Central memory CD4-positive, alpha-beta T cell (primary cell): Measurements from ENCODE around the gene ASIC4.
A peak's percentile ranks its signal among the peaks of the same experiment; 100 is the strongest.

ENCODE experiments used
- DNase-seq: peaks from one replicate; pipeline ENCODE4 v3.0.0; 2022
- total RNA-seq, 3 experiments: gene quantifications; one replicate each; lab custom pipeline; 2026; lab: John Stamatoyannopoulos, UW

The ASIC4 gene
- 0 reads per million in 3 experiments for total RNA-seq

GRCh38 chr2:219514196-219514761, at the start of gene ASIC4:
Gene ASIC4 (plus strand): TSS chr2:219514482. CDS start chr2:219514725, 243 bp downstream.
- no peak for DNase-seq

GRCh38 chr2:219465659-219466561, 48.4 kb upstream of the ASIC4 start:
- no peak for DNase-seq

GRCh38 chr2:219466816-219467735, 47.2 kb upstream of the ASIC4 start:
- no peak for DNase-seq

- no peak for DNase-seq
These were observed 46.6 kb upstream of the ASIC4 start for GRCh38 chr2:219467736-219468075.

- DNase-seq, result no peak
These were observed 45.7 kb upstream of the ASIC4 start for GRCh38 chr2:219468410-219469185.

- no peak for DNase-seq
These were observed 45.0 kb upstream of the ASIC4 start for GRCh38 chr2:219469186-219469724.

- no peak for DNase-seq
These were observed 43.9 kb upstream of the ASIC4 start for GRCh38 chr2:219470429-219470828.

GRCh38 chr2:219471476-219472371, 42.6 kb upstream of the ASIC4 start:
- no peak for DNase-seq

- DNase-seq, result no peak
These were observed 41.6 kb upstream of the ASIC4 start for GRCh38 chr2:219472629-219473187.

GRCh38 chr2:219473511-219473910, 40.8 kb upstream of the ASIC4 start:
- DNase-seq, result no peak

GRCh38 chr2:219474285-219475060, 39.8 kb upstream of the ASIC4 start:
- no peak for DNase-seq

GRCh38 chr2:219475278-219475677, 39.0 kb upstream of the ASIC4 start:
- no peak for DNase-seq

GRCh38 chr2:219475697-219476651, 38.3 kb upstream of the ASIC4 start:
- peak; percentile 14 for DNase-seq

GRCh38 chr2:219476652-219477151, 37.6 kb upstream of the ASIC4 start:
- no peak for DNase-seq

GRCh38 chr2:219477179-219477578, 37.1 kb upstream of the ASIC4 start:
- no peak for DNase-seq

- DNase-seq, result no peak
These were observed 36.5 kb upstream of the ASIC4 start for GRCh38 chr2:219477815-219478214.

GRCh38 chr2:219478916-219479315, 35.4 kb upstream of the ASIC4 start:
- DNase-seq, result no peak

GRCh38 chr2:219480004-219480403, 34.3 kb upstream of the ASIC4 start:
- DNase-seq, result no peak
